GM18868 (cell line): ENCODE data around the gene KHDC3L.
A peak's percentile ranks its signal among the peaks of the same experiment; 100 is the strongest.

ENCODE experiments used
- ATAC-seq: cut with Tn5 transposase; IDR thresholded peaks from one replicate; pipeline ENCODE4 v1.9.1; 2021; ENCODE audit warnings: mild to moderate bottlenecking, moderate library complexity; ENCODE audit not compliant: unreplicated experiment

Gene KHDC3L, protein sequence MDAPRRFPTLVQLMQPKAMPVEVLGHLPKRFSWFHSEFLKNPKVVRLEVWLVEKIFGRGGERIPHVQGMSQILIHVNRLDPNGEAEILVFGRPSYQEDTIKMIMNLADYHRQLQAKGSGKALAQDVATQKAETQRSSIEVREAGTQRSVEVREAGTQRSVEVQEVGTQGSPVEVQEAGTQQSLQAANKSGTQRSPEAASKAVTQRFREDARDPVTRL

DNA sequence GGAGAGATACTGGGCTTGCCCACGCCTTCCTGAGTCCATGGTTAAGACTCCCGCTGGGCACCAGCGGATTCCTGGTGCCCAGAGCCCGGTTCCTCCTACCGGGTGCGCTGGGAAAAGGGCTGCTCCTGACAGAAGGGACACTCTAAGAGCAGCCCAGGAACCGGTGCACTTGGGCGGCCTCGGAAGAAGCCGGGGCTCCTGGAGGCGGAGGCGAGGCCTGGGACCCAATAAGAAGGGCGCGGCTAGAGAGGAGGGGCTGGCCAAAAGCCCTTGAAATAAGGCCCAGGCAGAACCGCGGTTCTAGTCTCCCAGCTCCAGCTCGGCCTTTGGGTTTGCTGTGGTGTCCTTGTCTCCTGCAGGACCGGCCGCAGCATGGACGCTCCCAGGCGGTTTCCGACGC, at the start of gene KHDC3L:
TSS of gene KHDC3L (plus strand) at position 301 of the 400 bp plus-strand sequence. CDS start at position 373, 72 bp downstream.
- no peak for ATAC-seq

DNA sequence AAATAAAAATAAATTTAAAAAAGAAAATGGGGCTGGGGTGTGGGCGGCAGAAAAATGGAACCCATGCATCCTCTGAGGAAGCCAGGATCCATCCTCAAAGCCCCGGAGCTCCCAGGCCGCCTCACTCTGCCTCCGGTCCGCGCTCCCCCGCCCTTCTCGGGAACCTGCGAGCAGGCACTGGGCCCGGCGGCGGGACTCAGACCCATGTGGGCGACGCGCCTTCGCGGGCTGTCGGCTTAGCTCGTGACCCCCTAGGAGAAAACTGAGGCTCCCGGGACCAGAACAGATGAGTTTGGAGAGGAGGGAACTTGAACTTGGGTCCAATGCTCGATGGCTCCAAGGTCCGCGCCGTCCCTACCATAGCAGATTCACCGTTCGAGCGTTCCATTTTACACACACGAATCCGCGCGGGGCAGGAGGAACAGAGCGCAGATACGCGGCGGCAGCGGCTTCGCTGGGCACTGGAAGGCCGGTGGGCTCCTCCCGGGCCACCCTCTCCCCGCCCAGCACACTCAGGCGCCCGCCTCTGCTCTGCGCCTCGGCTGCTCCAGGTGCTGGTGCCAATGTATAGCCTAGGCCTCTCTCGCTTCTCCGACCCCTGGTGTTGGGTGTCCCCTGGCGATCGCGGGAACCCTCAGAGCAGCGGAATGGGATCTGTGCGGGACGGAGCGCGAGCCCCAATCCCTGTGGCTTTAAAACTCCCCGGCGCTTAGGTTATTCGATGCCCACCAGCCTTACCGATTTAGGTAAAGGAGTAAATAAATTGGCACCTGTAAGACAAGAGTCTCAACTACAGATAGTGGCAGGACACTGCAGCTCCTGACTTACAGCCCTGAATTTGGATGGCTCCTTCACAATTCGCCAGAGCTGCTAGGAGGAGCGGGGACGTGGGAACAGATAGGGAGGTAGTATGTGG, 47.6 kb upstream of the KHDC3L start:
- ATAC-seq = no peak

DNA sequence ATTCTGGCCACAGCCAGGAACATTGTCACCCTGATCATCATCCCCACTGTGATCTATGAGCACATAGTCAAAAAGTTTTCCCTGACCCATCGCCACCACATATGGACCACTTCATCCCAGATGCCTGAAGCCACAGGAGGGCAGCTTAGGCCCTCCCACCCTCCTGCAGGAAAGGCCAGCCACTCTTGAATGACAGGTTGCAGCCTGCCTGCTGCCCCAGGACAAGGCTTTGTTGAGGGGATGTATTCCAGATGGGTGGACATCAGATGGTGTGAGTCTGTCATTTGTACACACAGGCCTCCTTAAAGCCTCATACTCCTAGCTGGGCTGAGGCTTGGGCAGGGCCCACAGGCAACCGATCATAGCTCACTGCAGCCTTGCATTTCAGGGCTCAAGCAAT, 39.1 kb upstream of the KHDC3L start:
- no peak for ATAC-seq

DNA sequence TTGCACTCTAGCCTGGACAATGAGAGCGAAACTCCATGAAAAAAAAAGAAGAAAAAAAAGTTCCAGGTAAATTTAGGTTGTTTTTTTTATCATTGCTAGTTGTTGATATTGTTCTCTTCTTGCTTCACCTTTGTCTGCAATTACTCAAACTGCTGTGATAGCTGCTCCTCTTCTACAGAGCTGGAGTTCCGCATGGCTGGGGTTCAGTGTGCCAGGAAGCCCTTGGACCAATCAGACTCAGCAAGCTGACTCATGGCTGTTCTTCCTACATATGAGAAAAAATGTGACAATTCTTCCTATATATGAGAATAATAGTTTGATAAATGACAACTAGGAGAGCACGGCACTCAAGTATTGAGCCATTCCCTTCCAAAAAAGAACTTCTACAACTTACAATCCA, 36.8 kb upstream of the KHDC3L start:
- ATAC-seq = no peak

DNA sequence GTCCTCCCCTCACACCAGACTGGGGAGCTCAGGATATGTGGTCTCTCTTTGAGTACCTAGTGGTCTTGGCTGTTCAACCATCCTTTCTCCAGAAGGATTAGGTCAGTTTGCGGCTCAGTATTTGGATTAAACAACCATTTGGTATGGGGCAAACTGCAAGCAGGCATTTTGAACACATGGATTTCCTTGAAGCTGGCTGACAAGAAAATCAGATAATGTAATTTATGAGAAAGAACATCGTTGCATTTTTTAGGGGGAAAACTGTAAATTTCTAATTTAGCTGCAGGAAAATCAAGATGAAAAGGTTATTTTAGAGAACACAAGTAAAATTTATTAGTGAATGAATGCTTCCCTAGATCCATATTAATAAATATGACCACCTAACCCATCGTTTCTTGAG, 33.7 kb upstream of the KHDC3L start:
- no peak for ATAC-seq

DNA sequence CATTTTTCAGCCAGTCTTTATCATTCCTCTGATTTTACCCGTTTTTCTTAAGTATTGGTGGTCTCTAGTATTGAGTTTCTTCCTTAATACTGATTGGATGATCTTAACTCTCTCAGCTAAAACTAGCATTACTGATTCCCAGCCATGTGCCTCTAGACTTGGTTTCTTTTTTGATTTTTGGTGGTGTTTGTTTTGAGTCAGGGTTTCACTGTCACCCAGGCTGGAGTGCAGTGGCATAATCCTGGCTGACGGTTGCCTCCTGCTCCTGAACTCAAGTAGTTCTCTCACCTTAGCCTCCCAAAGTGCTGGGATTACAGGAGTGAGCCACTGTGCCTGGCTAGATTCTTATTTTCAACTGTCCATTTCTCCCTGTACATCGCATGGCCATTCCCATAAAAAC, 33.3 kb upstream of the KHDC3L start:
- ATAC-seq = peak; percentile 79

DNA sequence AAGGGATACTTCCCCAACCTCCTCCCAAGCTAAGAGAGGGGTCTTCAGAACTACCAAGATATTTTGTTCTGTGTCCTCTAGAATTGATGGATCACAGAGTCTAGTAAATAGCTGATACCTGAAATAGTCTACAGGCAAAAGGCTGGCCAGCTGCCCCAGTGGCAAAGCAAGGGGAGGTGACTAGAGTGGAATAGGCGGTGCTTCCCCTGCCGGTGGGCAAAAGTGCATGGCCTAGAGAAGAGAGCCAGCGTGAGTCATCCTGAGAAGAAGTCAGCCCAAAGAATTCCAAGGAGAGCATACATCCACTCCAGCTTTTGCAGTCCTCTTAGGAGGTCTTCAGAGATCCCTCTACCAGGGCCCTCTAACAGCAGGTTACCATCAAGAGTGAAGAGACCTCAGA, 23.1 kb upstream of the KHDC3L start:
- no peak for ATAC-seq

DNA sequence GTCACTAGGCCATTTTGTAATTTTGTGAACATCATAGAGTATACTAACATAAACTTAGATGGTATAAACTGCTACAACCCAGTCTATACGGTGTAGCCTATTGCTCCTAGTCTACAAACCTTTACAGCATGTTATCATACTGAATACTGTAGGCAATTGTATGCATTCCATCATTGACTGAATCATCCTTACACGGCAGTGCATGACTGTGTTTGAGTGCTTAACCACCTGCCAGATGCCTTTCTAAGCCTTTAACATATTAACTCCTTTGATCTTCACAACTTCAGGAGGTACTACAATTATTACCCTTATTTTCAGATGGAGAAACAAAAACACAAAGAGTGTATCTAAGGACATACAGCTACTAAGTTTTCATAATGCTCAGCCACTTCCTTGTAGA, 22.4 kb upstream of the KHDC3L start:
- no peak for ATAC-seq

DNA sequence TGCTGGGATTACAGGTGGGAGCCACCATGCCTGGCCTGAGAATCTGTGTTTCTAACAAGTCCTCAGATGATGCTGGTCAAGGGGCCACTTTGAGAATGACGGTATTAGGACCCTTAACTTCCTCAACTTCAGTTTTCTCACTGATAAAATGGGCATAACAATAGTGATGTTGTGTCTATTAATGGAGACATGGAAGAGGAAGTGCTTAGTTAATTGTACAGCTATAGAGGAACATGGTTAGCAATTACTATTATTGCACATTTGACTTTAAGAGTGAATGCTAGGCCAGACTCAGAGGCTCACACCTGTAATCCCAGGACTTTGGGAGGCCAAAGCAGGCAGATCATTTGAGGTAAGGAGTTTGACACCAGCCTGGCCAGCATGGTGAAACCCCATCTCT, 21.1 kb upstream of the KHDC3L start:
- ATAC-seq = no peak

DNA sequence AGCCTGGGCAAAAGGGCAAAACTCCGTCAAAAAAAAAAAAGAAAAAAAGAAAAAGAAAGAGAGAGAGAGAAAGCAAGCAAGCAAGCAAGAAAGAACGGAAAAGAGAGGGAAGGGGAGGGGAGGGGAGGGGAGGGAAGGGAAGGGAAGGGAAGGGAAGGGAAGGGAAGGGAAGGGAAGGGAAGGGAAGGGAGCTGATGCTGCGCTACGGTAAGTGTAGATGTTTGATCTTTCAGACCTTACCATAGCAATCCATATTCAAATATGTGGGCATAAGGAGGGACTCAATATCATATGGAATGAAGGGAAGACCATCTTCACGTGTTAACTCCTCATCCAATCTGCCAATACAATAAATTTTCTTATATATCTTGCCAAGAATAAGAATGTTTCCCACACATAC, 20.3 kb upstream of the KHDC3L start:
- ATAC-seq = no peak

DNA sequence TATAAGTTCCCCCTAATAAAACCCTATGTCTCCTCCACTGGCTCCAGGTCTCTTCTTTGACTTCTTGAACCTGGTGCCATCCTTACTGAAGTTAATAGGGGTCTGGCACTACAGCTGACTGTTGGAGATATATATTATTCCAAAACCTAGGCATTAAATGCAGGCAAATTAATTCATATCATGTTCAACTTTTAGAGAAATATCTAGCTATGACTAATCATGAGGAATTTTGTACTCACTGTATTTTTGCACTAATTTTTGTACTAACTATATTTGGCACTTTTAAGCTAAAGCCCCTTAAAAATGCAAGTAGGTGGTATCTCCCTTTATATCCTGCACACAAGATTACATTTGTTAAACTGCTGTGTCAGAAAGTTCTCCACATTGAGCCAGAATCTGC, 19.3 kb upstream of the KHDC3L start:
- ATAC-seq = no peak

DNA sequence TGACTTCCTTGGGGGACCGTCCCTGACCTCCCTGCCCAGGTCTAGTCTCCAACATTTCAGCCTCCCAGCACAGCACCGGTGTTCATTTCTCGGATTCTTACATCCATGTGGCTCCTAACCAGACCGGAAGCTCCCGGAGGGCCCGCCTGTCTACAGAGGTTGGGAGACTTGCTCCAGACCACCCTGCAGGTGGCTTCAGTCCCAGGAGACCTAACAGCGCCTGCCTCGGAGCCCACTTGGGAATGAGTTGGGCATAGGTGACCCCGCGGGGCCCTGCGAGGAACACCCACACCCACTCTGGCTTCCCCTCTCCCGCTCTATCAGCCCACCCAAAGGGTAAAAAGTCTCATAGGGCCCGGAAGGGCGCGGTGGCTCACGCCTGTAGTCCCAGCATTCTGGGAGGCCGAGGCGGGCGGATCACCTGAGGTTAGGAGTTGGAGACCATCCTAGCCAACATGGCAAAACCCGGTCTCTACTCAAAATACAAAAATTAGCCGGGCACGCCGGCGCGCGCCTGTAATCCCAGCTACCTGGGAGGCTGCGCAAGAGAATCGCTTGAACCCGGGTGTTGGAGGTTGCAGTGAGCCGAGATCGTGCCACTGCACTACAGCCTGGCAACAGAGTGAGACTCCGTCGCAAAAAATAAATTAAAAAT, 13.8 kb upstream of the KHDC3L start:
- no peak for ATAC-seq

DNA sequence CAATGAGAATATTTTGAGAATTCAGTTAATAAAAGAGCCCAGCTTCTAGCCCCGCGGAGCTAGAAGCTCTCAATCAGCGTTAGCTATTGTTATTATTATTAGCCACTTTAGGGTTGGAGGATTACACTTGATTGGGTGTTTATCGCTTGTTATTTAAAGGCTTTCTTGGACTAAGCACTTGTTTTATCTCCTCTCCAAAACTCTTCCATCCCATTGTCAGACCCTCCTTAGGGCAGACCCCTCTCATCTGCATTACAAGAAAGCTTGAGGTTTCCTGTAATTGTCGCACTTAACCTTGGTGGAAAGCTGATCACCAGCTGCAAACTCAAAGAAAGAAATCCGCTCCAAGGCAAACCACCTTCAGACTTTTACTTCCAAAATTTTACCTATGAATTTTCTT, 13.1 kb upstream of the KHDC3L start:
- no peak for ATAC-seq

DNA sequence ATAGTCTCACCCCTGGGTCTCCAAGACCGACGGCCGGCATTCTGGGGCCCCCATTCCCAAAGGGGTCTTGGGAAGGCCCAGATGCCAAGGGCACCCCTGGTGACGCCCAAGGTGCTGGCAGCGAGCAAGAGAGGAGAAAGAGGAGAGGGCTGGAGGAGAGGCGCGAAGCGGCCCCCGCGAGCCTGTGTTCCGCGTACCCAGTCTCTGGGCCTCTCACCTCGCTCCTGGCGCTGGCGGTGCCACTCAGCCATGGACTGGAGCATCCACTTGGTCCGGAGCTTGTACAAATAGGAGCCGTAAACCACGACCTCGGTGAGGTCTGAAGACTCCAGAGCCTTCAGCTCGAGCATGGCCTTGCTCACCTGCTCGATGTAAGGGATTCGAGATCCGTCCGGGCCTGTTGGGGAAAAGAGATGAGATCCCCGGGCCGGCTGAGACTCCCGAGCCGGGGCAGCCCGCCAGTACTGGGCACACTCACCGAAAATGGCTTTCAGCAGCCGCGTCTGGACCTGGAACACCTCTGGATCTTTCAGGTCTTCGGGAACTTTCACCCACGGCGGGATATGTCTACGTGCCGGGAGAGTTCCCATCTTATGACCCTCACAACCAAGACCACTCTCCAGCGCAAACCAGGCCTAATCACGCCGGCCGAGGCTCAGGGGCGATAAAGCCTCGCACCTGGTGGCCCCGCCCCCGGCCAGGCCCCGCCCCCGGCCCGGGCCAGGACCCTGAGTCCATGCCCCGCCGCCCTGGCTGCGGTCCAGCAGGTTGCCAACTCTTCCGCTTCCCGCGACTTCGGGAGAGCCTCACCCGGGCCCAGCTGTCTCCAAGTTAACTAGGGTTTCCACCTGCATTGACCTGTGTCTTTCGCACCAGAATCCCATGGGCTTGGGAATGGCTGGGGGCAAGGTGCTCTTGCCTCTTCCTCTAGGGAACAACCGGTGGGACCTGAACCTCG, 8.5 kb upstream of the KHDC3L start, which contains the start of gene DPPA5:
TSS of gene DPPA5 (minus strand) at position 641 of the 958 bp plus-strand sequence. CDS start at position 590, 51 bp downstream.
- ATAC-seq = no peak

DNA sequence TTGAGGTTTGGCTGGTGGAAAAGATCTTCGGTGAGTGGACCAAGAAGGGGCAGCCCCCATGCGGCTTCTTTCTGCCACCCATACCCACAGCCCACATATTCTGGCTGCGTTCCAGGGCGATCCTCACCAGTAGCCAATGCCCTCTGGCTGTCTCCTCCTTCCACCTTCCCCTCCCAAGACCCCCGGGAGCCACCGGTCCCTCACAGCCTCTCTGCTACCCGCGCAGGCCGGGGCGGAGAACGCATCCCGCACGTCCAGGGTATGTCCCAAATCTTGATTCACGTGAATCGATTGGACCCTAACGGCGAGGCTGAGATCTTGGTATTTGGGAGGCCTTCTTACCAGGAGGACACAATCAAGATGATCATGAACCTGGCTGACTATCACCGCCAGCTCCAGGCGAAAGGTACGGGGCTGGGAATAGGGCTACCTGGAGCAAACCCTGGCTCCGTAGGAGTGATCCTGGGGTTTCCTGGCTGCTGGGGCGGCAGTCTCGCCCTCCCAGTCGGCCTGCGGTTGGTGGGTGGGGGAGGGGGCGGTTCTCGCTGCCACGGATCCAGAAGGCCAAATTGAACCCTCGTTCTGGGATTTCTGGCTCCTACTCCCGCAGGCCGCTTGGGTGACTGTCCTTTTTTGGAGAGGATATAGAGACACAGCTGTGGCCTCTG, 545 bp downstream of the KHDC3L start:
- ATAC-seq = no peak

DNA sequence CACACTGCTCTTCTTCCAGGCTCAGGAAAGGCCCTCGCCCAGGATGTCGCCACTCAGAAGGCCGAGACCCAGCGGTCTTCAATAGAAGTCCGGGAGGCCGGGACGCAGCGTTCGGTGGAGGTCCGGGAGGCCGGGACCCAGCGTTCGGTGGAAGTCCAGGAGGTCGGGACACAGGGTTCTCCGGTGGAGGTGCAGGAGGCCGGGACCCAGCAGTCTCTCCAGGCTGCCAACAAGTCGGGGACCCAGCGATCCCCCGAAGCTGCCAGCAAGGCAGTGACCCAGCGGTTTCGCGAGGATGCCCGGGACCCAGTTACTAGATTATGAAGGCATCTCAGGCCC, 1.0 kb downstream of the KHDC3L start:
- ATAC-seq = no peak

DNA sequence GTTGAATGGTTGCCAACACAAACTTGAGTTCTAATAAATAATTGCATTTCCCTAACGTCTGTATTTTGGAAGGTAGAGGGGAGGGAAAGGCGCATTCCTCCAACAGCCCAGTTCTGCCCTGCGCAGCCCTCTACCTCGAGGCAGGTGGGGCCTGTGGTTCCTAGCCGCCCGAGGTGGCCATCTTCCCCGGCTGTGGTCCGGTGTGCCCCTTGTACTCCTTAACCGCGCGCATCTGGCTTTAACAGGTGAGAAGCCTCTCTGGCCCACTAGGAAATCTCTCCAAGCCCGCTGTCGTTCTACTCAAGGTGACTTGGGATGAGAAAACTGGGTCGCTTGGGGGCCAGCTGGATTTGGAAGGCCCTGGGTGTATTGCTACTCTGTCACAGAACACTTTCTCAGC, 1.7 kb downstream of the KHDC3L start:
- ATAC-seq = no peak

DNA sequence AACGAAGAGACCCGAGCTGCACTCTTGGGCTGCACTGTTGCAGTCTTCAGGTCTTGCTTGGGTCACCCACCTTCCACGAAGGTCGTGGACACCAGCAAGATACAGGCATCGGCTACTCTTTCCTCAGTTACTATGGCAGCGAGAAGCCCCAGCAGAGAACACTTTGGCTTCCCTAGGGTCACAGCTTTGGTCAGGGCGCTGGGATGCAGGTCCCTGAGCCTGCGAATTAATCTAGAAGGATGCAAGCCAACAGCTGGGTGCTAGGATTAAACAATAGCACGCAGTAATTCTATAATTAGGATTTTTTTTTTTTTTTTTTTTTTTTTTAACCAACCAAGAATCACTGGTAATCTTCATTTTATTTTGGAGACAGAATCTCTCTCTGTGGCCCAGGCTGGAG, 2.1 kb downstream of the KHDC3L start:
- ATAC-seq = no peak

DNA sequence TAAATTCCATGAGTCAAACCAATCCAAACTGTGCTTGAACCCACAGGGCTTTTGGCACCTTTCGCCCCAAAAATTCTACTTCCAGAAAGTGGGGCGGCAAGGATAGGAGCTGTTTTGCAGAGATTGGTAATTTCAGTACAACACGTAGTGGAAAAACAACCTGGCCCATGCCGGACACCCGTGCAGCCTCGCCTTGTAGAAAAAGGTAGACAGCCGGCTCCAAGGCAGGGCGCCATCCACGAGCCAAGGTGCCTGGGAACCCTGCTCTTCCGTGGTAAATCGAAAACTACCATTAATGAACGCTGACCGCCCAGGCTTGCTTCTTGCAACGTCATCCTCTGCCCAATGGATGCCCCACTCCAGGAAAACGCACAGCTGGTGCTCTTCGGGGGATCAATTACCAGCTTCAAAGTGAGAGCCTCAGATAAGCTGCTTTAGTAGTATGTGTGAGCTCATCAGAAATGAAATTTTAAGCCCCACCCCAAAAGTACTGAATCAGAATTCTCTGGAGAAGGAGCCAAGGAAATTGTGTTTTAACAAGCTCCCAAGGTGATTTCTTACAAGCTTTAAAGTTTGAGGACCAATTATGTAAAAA, 5.4 kb downstream of the KHDC3L start:
- ATAC-seq = no peak

DNA sequence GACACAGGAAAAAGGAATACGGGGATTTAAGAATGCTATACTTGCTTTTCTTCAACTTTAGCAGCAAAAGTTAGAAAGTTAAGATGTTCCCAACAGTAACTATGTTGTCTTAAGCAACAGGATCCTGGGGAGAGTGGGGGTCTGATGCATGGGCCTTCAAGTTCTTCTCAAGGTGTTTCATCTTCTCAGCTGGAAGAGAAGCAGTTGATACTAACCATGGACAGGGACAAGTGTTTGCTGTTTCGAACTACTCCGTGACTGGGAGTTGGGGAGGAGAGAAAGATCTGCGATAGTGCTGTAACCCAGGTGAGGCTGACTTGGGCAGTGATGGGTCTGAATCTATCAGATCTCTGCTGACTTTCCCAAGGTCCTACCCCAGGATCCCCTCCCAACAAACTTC, 6.2 kb downstream of the KHDC3L start:
- no peak for ATAC-seq
